Effector memory CD4-positive, alpha-beta T cell (primary cell): Measurements from ENCODE around the gene COQ8A.

Experiments
- DNase-seq, 3 donors: peaks; one replicate each; pipeline ENCODE4 v3.0.0-alpha.2; 2020
- H3K27ac ChIP-seq: 2 replicates; pipeline ENCODE4 v1.7.0; 2013; ENCODE audit warnings: mild to moderate bottlenecking, low read length, moderate library complexity; ENCODE audit not compliant: insufficient read depth, poor library complexity, severe bottlenecking
- H3K27me3 ChIP-seq: replicated peaks from 2 replicates; pipeline ENCODE4 v1.7.0; 2013; ENCODE audit warnings: mild to moderate bottlenecking, low read length; ENCODE audit not compliant: insufficient read depth, control insufficient read depth, poor library complexity, severe bottlenecking
- H3K36me3 ChIP-seq: 2 replicates; pipeline ENCODE4 v1.7.0; 2013; ENCODE audit warnings: mild to moderate bottlenecking, low read length, moderate library complexity; ENCODE audit not compliant: control insufficient read depth, insufficient read depth
- H3K4me1 ChIP-seq: 2 replicates; pipeline ENCODE4 v1.7.0; 2013; ENCODE audit warnings: low read length, mild to moderate bottlenecking; ENCODE audit not compliant: control insufficient read depth, insufficient read depth, poor library complexity, severe bottlenecking
- H3K4me3 ChIP-seq: 2 replicates; pipeline ENCODE4 v1.7.0; 2013; ENCODE audit warnings: low read length, low read depth, mild to moderate bottlenecking; ENCODE audit not compliant: insufficient read depth, poor library complexity, severe bottlenecking
- H3K9me3 ChIP-seq: 2 replicates; pipeline ENCODE4 v1.7.0; 2013; ENCODE audit warnings: mild to moderate bottlenecking, low read length, moderate library complexity; ENCODE audit not compliant: control insufficient read depth

The COQ8A gene

GRCh38 chr1:226902601-226903000 lies 37.5 kb upstream of the COQ8A start:
- H3K36me3 ChIP-seq, result no peaks in the 10 kb centered on the region
- H3K27ac ChIP-seq, result no peak overlapping the region
- H3K4me3 ChIP-seq, result no peak overlapping the region
- H3K4me1 ChIP-seq, result no peaks in the 10 kb centered on the region
- DNase-seq, result no peak
- no peaks in the 10 kb centered on the region for H3K9me3 ChIP-seq
- no peaks in the 10 kb centered on the region for H3K27me3 ChIP-seq

DNA sequence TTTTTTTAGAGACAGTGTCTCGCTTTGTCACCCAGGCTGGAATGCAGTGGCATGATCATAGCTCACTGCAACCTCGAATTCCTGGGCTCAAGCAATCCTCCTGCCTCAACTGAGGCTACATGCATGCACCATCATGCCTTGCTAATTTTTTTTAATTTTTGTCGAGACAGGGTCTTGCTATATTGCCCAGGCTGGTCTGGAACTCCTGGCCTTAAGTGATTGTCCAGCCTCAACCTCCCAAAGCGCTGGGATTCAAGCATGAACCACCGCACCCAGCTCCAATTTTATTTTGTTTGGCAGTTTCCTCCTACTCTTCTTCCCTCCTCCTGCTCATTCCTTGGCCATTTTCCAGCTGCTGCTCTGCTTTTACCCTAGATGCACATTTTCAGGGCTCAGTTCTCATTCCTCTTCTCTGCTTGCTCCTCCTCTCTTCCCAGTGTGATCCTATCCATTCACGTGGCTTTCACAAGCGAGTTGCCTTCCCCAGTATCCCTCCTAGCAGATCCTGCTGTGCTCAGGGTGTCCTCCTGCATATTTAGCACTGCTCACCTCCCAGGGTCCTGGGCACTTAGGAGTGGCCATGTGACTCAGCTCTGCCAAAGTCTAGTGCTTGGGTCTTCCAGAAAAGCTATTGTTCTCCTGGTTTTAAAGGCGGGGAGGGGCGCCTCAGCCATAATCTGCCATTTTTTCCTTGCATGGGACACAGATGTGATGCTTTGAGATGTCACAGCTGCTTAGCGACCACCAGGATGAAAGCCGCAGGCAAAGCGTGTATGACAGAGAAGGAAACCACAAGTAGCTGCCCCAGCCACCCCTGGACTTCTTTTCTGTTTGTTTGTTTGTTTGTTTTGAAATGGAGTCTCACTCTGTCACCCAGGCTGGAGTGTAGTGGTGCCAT lies 36.0 kb upstream of the COQ8A start:
- Histone ChIP-seq H3K4me3 (no peak overlapping the region), H3K9me3 (no peaks in the 10 kb centered on the region), H3K36me3 (no peaks in the 10 kb centered on the region), H3K27ac (no peak overlapping the region), H3K4me1 (no peaks in the 10 kb centered on the region), H3K27me3 (no peaks in the 10 kb centered on the region)
- no peak for DNase-seq

- Histone ChIP-seq H3K4me3 (no peak overlapping the region), H3K27me3 (no peaks in the 10 kb centered on the region), H3K36me3 (no peaks in the 10 kb centered on the region), H3K27ac (no peak overlapping the region), H3K4me1 (no peaks in the 10 kb centered on the region), H3K9me3 (no peaks in the 10 kb centered on the region)
- no peak for DNase-seq
These were observed 35.3 kb upstream of the COQ8A start for GRCh38 chr1:226904772-226905171.

DNA sequence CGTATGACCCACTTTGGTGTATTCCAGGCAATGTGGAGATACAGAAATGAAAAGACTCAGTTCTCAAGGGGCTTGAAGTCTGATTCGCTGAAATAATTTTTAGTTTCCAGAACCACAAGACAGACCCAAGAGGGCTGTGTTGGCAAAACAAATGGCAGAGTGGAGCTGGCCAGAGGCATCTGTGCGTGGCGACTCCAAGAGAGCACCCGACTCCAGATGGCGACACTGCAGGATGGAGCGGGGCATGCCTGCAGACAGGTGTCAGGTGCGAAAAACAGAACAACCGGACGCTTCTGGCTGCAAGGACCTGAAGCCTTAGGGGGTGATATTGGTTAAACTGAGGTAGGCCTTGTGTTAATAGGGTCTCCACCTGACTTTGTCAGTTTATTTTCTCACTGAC lies 31.7 kb upstream of the COQ8A start:
- no peaks in the 10 kb centered on the region for H3K4me1 ChIP-seq
- H3K36me3 ChIP-seq, result no peaks in the 10 kb centered on the region
- DNase-seq, result no peak
- no peaks in the 10 kb centered on the region for H3K27me3 ChIP-seq
- no peak overlapping the region for H3K27ac ChIP-seq
- H3K9me3 ChIP-seq, result no peaks in the 10 kb centered on the region
- H3K4me3 ChIP-seq, result no peak overlapping the region

- H3K4me3 ChIP-seq, result no peak overlapping the region
- no peak overlapping the region for H3K27ac ChIP-seq
- DNase-seq, result no peak
- no peaks in the 10 kb centered on the region for H3K27me3 ChIP-seq
- no peaks in the 10 kb centered on the region for H3K36me3 ChIP-seq
- no peaks in the 10 kb centered on the region for H3K4me1 ChIP-seq
- H3K9me3 ChIP-seq, result no peaks in the 10 kb centered on the region
These were observed 31.2 kb upstream of the COQ8A start for GRCh38 chr1:226908913-226909312.

- no peak for DNase-seq
- H3K36me3 ChIP-seq, result no peaks in the 10 kb centered on the region
- no peaks in the 10 kb centered on the region for H3K4me1 ChIP-seq
- no peak overlapping the region for H3K27ac ChIP-seq
- no peak overlapping the region for H3K4me3 ChIP-seq
- H3K9me3 ChIP-seq, result no peaks in the 10 kb centered on the region
- no peaks in the 10 kb centered on the region for H3K27me3 ChIP-seq
These were observed 27.4 kb upstream of the COQ8A start for GRCh38 chr1:226912587-226913176.

GRCh38 chr1:226915672-226915995 lies 24.5 kb upstream of the COQ8A start:
- Histone ChIP-seq H3K27ac (no peak overlapping the region), H3K9me3 (no peaks in the 10 kb centered on the region), H3K4me3 (no peak overlapping the region), H3K27me3 (no peaks in the 10 kb centered on the region), H3K36me3 (no peaks in the 10 kb centered on the region), H3K4me1 (no peaks in the 10 kb centered on the region)
- DNase-seq, result no peak

GRCh38 chr1:226916497-226916896 lies 23.6 kb upstream of the COQ8A start:
- no peaks in the 10 kb centered on the region for H3K9me3 ChIP-seq
- no peaks in the 10 kb centered on the region for H3K4me1 ChIP-seq
- H3K36me3 ChIP-seq, result no peaks in the 10 kb centered on the region
- H3K27me3 ChIP-seq, result no peaks in the 10 kb centered on the region
- no peak overlapping the region for H3K27ac ChIP-seq
- no peak for DNase-seq
- H3K4me3 ChIP-seq, result no peak overlapping the region

- H3K27me3 ChIP-seq, result no peaks in the 10 kb centered on the region
- H3K27ac ChIP-seq, result no peak overlapping the region
- H3K9me3 ChIP-seq, result no peaks in the 10 kb centered on the region
- H3K4me3 ChIP-seq, result no peak overlapping the region
- no peaks in the 10 kb centered on the region for H3K4me1 ChIP-seq
- H3K36me3 ChIP-seq, result no peaks in the 10 kb centered on the region
- DNase-seq, result no peak
These were observed 20.5 kb upstream of the COQ8A start for GRCh38 chr1:226919587-226919986.

- Histone ChIP-seq H3K4me3 (no peak overlapping the region), H3K4me1 (no peaks in the 10 kb centered on the region)
- DNase-seq, result no peak
These were observed 20.1 kb upstream of the COQ8A start for GRCh38 chr1:226919995-226920394.

More at GRCh38 chr1:226919995-226920394, 20.1 kb upstream of the COQ8A start:
- Histone ChIP-seq H3K36me3 (no peaks in the 10 kb centered on the region), H3K27me3 (no peaks in the 10 kb centered on the region), H3K27ac (no peak overlapping the region), H3K9me3 (no peaks in the 10 kb centered on the region)
